Measurements from ENCODE around the gene SP4.
"Not testable (repeated sequence)": the region's sequence is repeated elsewhere in the genome, so short reads cannot be mapped to it uniquely, and the experiment has no call there.

The SP4 gene

DNA sequence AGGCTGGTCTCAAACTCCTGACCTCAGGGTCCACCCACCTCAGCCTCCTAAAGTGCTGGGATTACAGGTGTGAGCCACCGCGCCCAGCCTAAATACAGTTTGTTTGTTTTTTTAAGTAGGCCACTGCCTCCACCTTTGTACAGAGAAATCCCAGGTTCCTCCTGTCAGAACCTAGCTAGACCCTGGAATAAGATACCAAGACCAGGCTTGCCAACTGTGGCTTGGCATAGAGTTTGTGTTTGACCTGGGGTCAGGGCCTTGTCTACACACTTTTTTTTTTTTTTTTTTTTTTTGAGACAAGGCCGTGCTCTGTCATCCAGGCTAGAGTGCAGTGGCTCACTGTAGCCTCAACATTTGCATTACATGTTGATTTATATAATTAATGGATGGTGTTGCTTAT is 80.7 kb downstream of the SP4 start:
- DNase-seq (ENCODE audit: extremely low spot score, insufficient read length, low read depth) (no peak), FAIRE-seq (no peak)

- no peak for DNase-seq (ENCODE audit: extremely low spot score, insufficient read length, low read depth)
- no peak for FAIRE-seq
These were observed 86.2 kb downstream of the SP4 start for GRCh38 chr7:21514062-21514461.

DNA sequence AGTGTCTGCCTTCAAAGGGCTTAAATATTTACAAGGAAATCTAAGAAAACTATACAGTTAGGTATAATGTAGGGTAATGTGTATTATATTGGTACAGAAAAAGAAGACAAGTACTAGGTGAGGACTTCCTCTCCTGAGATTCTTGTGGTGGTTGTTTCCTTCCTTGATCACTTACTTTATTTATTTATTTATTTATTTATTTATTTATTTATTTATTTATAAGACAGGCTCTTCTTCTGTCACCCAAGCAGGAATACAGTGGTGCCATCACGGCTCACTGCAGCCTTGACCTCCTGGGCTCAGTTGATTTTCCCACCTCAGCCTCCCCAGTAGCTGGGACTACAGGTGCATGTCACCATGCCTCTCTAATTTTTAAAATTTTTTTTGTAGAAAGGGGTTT is 96.8 kb downstream of the SP4 start:
- FAIRE-seq: no peak
- no peak for DNase-seq (ENCODE audit: extremely low spot score, insufficient read length, low read depth)

GRCh38 chr7:21526007-21526406 is 98.1 kb downstream of the SP4 start:
- DNase-seq (ENCODE audit: extremely low spot score, insufficient read length, low read depth) (no peak), FAIRE-seq (no peak)

DNA sequence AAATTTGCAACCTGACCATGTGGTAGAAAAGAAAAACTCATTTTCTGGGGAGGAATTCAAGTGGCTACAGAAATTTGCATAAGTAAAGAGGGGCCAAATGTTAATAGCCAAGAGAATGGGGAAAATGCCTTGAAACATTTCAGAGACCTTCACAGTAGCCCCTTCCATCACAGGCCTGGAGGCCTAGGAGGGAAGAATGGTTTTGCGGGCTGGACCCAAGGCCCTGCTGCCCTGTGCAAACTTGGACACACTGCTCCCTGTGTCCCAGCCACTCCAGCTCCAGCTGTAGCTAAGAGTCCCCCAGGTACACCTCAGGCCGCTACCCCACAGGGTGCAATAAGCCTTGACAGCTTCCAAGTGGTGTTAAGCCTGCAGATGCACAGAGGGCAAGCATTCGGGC is 98.6 kb downstream of the SP4 start:
- DNase-seq (ENCODE audit: extremely low spot score, insufficient read length, low read depth) (no peak), FAIRE-seq (no peak)

DNA sequence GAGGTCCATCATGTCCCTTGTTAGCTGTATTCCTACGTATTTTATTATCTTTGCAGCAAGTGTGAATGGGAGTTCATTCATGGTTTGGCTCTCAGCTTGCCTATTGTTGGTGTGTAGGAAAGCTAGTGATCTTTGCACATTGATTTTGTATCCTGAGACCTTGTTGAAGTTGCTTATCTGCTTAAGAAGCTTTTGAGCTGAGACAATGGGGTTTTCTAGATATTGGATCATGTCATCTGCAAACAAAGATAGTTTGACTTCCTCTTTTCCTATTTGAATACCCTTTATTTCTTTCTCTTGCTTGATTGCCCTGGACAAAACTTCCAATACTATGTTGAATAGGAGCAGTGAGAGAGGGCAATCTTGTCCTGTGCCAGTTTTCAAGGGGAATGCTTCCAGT is 104.6 kb downstream of the SP4 start:
- FAIRE-seq; DNase-seq (ENCODE audit: extremely low spot score, insufficient read length, low read depth): not testable (repeated sequence)

DNA sequence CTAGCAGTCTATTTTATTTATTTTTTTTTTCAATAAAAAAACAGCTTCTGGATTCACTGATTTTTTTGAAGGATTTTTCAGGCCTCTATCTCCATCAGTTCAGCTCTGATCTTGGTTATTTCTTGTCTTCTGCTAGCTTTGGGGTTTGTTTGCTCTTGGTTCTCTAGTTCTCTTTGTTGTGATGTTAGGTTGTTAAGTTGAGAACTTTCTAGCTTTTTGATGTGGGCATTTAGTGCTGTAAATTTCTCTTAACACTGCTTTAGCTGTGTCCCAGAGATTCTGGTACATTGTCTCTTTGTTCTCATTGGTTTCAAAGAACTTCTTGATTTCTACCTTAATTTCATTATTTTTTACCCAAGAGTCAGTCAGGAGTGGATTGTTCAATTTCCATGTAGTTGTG is 105.8 kb downstream of the SP4 start:
- not testable (repeated sequence) for FAIRE-seq; DNase-seq (ENCODE audit: extremely low spot score, insufficient read length, low read depth)

DNA sequence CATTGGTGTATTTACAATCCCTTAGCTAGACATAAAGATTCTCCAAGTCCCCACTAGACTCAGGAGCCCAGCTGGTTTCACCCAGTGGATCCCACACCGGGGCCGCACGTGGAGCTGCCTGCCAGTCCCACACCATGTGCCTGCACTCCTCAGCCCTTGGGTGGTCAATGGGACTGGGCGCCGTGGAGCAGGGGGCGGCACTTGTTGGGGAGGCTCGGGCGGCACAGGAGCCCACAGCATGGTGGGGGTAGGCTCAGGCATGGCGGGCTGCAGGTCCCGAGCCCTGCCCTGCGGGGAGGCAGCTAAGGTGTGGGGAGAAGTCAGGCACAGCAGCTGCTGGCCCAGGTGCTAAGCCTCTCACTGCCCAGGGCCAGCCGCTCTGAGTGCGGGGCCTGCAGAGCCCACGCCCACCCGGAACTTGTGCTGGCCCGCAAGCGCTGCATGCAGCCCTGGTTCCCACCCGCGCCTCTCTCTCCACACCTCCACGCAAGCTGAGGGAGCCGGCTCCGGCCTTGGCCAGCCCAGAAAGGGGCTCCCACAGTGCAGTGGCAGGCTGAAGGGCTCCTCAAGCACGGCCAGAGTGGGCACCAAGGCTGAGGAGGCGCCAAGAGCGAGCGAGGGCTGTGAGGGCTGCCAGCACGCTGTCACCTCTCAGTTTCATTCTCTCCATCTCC is 108.7 kb downstream of the SP4 start:
- not testable (repeated sequence) for FAIRE-seq; DNase-seq (ENCODE audit: extremely low spot score, insufficient read length, low read depth)

DNA sequence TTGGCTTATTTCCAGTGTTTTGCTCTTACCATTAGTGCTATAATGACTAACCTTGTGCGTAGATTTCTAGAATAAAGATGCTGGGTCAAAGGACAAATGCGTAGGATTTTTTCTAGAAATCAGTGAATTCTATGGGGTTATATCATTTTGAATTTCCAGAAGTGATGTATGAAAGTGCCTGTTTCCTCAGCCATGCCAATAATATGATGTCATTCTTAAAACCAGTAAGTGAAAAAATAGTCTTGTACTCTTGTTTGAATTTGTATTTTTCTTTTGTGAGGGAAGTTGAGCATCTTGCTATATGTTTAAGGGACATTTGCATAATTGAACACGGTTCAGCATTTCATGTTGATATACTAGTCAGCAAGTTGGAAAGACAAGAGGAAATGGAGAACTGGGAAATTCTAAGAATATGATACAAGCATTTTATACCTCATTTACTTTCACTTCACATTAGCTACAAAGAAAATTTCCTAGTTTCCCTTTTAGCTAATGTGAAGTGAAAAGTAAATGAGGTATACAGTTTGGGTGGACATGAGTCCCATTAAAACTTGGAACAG is 111.1 kb downstream of the SP4 start:
- DNase-seq (ENCODE audit: extremely low spot score, insufficient read length, low read depth) (no peak), FAIRE-seq (no peak)

- no peak for FAIRE-seq
- DNase-seq (ENCODE audit: extremely low spot score, insufficient read length, low read depth): no peak
These were observed 115.1 kb downstream of the SP4 start, which contains the start of gene DNAH11 for GRCh38 chr7:21542891-21543527. Gene DNAH11 (plus strand): TSS chr7:21543039. CDS start chr7:21543246, 207 bp downstream.

DNA sequence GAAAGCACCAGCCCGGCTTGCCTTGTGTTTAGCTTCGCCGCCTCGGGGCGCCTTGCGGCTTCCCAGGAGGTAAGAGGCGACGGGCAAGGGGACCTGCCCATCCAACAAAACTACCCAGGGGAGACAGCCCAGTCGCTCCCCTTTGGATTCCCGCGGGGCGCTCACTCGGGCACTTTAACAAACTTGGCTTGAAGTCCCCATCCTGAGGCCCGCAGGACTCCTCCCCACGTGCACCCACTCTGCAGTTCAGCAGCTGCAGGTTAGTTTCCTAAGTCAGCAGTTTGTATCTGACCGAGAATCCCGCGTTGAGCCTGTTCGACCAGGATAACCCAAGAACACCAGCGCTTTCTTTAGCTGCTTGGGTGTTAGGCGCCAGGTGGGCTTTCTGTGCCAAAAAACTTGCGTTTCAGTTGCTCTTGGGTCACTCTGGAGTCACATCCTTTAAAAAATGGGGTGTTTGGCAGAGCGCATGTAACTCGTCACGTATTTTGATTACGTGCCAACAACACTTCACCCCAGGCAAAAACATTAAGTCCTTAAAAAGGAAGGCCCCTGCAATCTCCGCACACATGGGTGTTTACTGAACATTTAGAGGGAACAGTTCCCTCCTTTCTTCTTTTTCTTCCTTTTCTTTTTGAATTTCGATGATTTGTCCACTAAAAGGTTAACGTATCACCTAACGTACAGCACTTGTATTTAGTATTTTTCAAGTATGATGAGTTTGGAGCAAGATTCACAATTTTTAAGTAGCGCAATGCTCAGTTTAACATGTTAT is 115.8 kb downstream of the SP4 start:
- DNase-seq (ENCODE audit: extremely low spot score, insufficient read length, low read depth) (no peak), FAIRE-seq (no peak)

- DNase-seq (ENCODE audit: extremely low spot score, insufficient read length, low read depth) (no peak), FAIRE-seq (no peak)
These were observed 116.4 kb downstream of the SP4 start for GRCh38 chr7:21544303-21544656.

GRCh38 chr7:21544715-21545114 is 116.8 kb downstream of the SP4 start:
- DNase-seq (ENCODE audit: extremely low spot score, insufficient read length, low read depth) (no peak), FAIRE-seq (no peak)

DNA sequence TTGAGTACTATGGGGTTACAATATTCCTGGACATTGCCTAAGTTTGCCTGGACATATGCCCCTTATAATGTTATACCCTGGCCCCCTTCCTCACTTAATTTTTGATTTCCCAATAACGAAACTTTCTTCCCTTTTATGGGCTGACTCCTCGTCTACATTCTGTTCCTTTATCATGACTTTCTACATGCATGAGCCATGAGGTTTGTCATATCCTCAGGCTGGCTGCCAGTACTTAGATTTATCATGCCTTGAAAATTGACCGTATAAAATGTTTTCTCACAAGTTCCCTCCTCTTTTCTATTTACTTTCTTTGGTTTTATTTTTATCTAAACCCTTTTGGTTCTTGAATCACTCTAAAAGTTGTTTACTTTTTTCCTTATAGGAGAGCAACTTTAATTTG is 119.6 kb downstream of the SP4 start:
- DNase-seq (ENCODE audit: extremely low spot score, insufficient read length, low read depth) (no peak), FAIRE-seq (no peak)

DNA sequence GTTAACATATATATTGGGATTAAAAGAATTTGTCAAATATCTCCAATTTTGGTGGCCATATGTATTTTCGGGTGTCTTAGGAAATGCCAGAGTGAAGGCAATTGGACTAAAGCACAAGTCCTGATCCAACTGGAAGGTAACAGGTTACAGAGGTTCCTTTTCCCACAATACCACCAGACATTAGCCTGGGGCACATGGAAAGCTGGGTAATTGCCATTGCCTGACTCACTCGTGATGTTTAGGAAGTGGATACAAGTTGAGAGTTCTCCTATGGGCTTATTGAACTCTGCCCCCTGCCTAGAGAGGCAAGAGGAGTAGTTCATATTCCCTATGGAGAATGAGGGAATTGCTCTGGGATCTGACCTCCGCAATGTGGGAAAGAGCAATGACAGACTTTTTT is 120.6 kb downstream of the SP4 start:
- DNase-seq (ENCODE audit: extremely low spot score, insufficient read length, low read depth) (no peak), FAIRE-seq (no peak)

DNA sequence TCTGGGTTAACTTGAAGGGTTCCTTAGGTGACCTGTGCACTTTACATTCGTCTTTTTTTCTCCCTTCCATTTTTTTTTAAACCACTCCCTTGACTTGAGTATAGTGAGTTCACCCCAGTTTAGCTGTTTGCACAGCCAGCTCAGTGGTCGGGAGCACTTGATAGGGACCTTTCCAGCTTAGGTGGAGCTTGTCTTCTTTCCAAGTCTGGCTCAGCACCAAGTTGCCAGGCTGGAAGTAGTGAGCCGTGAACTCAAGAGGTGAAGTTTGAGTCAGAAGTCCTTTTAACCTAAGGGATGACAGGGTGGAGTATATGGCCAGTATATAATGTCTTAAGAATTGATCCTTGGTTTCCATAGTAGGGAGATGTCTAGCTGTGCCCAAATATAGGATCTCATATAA is 122.2 kb downstream of the SP4 start:
- FAIRE-seq (no peak), DNase-seq (ENCODE audit: extremely low spot score, insufficient read length, low read depth) (no peak)

DNA sequence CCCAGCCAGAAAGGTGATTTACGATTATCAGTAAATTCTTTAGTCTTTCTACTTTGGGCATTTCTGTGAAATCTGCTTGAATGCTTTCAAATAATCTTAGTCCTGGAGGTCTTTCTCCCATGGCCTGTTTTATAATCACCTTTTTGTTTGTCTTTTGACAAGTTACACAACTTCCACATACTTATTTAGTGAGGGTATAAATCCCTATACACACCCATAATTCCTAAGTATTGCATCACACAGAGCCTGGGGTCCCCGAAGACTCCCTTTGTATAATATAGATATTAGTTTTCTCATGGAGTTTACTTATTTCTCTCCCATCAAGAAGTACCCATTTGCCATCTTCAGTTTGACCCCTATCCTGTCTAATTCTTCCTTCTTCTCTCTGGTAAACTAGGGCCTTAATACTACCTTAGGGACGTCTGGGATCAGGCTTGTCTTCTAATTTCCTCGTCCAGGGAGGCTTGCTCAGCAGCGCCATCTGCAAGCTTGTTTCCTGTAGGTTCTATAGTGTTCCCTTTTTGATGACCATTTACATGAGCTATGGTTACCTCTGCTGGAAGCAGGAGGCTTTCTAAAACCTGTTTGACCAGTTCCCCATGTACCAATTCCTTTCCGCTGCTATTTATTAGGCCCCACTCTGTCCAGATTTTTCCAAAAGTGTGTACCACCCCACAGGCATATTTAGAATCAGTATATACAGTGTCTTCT is 123.1 kb downstream of the SP4 start:
- no peak for FAIRE-seq
- no peak for DNase-seq (ENCODE audit: extremely low spot score, insufficient read length, low read depth)

GRCh38 chr7:21562385-21562784 is 134.5 kb downstream of the SP4 start:
- DNase-seq (ENCODE audit: extremely low spot score, insufficient read length, low read depth) (no peak), FAIRE-seq (no peak)

All from GM18507 (cell line).